HG02938 (cell line): Measurements from ENCODE around the gene CIB2.

Source experiments
- ATAC-seq: cut with Tn5 transposase; IDR thresholded peaks from one replicate; pipeline ENCODE4 v1.9.1; 2021; ENCODE audit warnings: mild to moderate bottlenecking, moderate library complexity; ENCODE audit not compliant: unreplicated experiment

Gene CIB2

DNA sequence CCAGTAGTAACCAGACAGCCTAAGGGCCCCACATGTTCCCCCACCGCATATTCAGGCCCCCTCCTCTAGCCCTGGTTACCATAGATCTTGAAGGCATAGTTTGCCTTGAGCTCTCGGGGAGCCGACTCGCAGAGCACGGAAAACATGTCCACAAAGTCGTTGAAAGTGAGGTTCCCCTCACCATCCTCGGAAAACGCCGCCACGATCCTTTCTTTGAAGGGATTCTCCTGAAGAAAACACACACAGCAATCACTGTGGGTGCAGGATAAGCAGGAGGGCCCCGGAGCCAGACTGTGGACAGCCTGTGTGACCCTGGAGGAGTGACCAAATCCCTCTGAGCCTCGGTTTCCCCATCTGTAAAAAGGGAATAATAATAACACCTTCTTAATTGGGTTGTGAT is 22.1 kb downstream of the CIB2 start:
- ATAC-seq = no peak

DNA sequence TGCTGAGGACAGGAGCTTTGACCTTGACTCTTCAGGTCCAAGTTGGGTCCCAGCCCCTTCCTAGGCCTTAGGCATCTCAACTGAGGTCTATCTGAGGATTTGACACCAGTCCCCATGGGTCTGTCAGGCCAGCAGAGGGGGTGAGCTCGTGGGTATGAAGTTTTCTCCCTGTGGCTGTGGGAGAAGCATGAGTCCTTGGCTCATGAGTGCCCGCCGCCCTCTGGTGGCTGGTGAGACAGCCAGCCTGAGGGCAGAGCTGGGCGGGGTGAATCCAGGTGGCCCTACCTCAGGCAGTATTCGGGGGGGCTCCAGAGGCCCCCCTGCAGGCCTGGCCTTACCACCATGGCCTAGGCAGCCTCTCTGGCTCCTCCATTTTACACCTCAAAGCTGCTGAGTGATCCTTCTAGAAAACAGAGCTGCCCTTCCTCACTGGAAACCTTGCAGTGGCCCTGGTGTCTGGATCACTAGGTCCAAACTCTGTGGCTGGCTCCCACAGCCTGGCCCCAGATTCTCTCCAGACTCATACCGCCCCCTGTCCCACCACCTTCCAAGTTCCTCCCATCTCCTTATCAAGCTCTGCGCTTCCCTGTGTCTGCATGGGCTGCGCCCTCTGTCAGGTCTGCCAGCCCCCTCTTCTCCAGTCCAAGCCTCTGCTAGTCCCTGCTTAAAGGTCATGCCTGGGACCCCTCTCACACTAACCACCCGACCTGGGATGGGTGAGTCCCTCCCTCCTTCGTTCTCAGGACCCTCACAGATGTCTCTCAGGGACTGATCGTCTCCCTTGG is 22.8 kb downstream of the CIB2 start:
- no peak for ATAC-seq

- no peak for ATAC-seq
These were observed 23.8 kb downstream of the CIB2 start for GRCh38 chr15:78107471-78107870.

- ATAC-seq = no peak
These were observed 25.6 kb downstream of the CIB2 start for GRCh38 chr15:78105476-78106241.

- ATAC-seq = no peak
These were observed 26.4 kb downstream of the CIB2 start for GRCh38 chr15:78104566-78105475.

- peak; percentile 6 for ATAC-seq
These were observed 27.1 kb downstream of the CIB2 start for GRCh38 chr15:78104119-78104479.

DNA sequence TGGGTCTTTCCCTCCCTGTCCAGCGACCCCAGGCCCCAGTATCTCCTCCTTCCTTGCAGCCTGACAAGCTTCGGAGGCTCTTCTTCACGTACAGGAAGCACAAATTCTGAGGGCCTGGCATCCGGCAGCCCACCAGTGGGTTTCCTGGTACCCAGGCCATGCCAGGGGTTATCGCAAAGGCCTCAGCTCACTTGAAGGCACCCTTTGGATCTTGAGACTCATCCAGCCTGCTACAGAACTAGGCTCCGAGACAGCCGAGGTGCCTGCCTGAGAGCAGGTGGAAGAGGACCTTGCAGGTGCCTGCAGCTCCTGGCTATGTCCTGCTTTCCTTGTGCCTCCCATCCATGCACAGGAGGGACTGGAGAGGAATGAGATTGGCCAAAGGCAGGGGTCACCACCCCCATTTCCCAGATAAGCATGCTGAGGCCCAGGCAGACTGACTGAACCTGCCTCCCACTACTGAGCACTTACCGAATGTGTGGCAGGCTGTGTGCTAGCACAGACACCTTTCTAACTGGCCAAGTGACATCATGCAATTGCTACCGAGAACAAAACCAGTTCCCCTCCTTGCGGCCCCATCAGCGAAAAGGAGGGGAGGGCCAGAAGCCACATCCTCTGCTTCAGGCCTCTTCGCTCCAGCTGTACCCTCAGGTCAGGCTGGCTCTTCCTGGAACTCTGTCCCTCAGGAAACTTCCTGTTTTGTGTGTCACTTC is 27.7 kb downstream of the CIB2 start:
- ATAC-seq = peak; percentile 83

DNA sequence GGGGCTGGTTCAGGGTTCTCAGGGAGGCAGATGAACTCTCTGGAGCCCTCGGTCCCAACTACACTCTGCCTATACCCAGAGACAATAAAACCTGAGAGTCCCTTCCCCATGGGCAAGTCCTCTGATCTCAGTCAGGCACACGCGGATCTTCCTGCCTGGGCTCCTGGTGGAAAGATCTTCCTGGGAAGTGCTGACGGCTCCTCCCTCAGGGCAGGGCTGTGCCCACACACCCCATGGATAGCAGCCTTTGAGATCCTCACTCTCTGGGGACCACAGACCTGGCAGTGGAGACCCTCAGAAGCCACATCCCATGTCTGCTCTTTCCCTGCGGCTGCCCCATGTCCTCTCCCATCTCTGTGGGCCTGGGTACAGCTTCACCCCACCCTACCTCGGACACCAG is 28.5 kb downstream of the CIB2 start:
- ATAC-seq = no peak

GRCh38 chr15:78102211-78102610 is 29.0 kb downstream of the CIB2 start:
- no peak for ATAC-seq

- ATAC-seq = no peak
These were observed 29.7 kb downstream of the CIB2 start for GRCh38 chr15:78101423-78102105.

GRCh38 chr15:78100886-78101285 is 30.4 kb downstream of the CIB2 start:
- ATAC-seq = no peak

- no peak for ATAC-seq
These were observed 33.0 kb downstream of the CIB2 start for GRCh38 chr15:78098131-78098755.

DNA sequence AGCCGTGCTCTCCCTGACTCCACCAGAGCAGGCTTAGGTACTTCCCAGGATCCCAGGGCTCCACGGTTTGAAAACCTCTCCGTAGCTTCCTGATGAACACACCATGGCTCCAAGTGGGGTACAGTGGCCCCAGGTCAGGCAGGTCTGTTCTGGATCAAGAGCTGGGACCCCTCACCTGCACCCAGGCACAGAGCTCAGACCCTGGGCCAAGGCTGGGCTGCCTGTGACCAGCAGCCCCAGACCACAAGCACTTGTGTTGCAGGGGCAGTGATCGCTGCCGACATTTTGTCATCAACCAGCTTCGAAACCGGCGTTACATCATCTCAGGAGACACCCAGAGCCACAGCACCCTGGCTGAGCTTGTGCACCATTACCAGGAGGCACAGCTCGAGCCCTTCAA is 33.6 kb downstream of the CIB2 start:
- ATAC-seq = no peak

DNA sequence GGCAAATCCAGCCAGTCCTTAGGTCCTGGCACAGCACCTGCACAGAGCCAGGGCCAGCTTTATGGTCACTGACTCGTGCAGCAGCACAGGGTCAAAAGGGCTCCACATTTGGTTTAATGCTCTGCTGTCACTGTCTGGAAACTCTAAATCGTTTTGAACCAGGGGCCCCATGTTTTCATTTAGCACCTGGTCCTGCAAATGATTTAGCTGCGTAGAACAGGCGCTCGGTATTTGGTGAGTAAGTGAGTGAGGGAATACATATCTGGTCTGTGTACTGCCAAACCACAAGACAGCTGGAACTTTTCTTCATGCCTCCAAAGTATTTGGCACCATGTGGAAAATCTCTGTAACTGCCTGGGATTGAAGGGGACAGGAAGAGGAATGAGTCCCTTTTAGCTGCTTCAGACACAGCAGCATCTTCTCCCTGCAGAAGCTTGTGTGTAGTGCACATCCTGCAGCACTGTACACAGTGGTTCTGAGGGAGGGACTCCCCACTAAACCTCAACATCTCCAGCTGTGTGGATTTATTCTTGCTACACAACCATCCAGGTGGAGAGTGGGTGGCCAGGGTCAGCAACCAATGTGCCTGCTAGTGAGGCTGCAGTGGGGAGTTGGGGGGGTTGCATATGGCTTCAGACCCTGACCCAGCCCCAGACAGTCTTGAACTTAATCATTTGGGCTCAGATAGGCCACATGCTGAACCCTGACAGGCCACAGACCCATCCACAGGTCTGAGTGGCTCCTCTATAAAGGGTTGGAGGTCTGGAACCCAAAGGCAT is 37.8 kb downstream of the CIB2 start:
- ATAC-seq = no peak

- ATAC-seq = no peak
These were observed 38.8 kb downstream of the CIB2 start, which contains the start of gene SH2D7 for GRCh38 chr15:78092261-78093041. SH2D7 (plus strand) TSS chr15:78092561; CDS start chr15:78092585, 24 bp downstream.

DNA sequence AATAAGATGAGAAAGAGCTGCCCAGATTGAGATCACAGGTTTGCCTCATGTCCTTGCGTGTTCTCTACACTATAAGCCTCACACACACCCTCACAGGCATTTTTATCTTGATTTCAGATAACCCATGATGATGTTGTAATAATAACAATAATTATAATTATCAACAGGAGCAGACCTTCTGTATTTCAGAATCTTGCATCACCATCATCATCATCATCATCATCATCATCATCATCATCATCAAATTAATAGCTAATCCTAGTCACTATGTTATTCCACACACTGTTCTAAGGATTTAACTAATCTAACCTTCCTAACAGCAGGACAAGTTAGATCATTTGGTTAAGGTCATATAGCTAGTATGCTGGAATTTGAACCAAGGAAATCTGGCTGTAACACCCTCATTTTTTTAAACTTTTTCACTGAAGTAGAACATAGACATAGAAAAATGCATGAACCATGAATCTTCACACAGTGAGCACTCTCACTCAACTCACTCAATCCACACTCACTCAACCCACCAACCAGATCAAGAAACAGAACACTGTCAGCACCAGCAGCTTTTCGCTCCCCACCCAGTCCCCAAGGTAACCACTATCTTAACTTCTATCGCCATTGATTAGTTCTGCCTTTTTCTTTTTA is 40.7 kb downstream of the CIB2 start:
- no peak for ATAC-seq

DNA sequence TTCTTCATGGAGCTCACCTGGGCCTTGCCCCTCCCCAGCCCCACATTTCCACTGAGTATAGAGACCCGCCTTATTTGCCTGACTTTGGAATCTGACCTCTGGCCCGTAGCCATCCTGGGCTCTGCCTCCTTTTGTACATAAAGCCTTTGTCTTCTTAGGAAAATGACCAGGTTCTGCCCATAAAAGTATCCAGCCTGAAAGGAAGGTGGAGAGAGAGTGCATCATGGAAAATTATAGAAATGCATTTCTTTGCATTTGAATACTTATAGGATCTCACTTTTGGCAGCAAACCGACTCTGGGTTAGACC is 42.5 kb downstream of the CIB2 start:
- no peak for ATAC-seq
